Activated CD8-positive, alpha-beta T cell treated with anti-CD3 and anti-CD28 coated beads, Interleukin-2, amount 10 ng/mL, durations not matched to agents 7 days and 5 days (primary cell): ENCODE data around the gene CC2D2B. TPM values are rescaled to one million over a fixed set of nuclear protein-coding genes. Genes with fewer than 3 reads are reported as not detected.
A peak's percentile ranks its signal among the peaks of the same experiment; 100 is the strongest.

ENCODE experiments used
- ATAC-seq: fragments of 150-1000 bp; cut with Tn5 transposase; one replicate; pipeline ENCODE4 v1.10.0; 2021; ENCODE audit warnings: moderate library complexity
- CTCF ChIA-PET: fragments of 350-600 bp; sonication (Branson Sonifier 250); formaldehyde crosslinking; loops from one replicate; lab custom pipeline; 2021; ENCODE audit warnings: antibody characterized with exemption; lab: Charles Lee
- POLR2A ChIA-PET: fragments of 350-600 bp; sonication (Branson Sonifier 250); formaldehyde crosslinking; loops from one replicate; lab custom pipeline; 2021; ENCODE audit warnings: antibody characterized with exemption; lab: Charles Lee
- DNase-seq: peaks from one replicate; pipeline ENCODE4 v3.0.0-alpha.2; 2020
- H3K27ac Mint-ChIP-seq: one replicate; pipeline ENCODE4 v1.8.0; 2021; ENCODE audit warnings: mild to moderate bottlenecking, mixed read lengths
- H3K27me3 Mint-ChIP-seq: one replicate; pipeline ENCODE4 v1.8.0; 2021; ENCODE audit warnings: low read depth, mixed read lengths
- H3K36me3 Mint-ChIP-seq: one replicate; pipeline ENCODE4 v1.8.0; 2021; ENCODE audit warnings: low read depth, mixed read lengths
- H3K4me1 Mint-ChIP-seq: one replicate; pipeline ENCODE4 v1.8.0; 2021; ENCODE audit warnings: low read depth, mixed read lengths
- H3K4me3 Mint-ChIP-seq: one replicate; pipeline ENCODE4 v1.8.0; 2021; ENCODE audit warnings: mild to moderate bottlenecking, mixed read lengths
- H3K9me3 Mint-ChIP-seq: one replicate; pipeline ENCODE4 v1.8.0; 2022; ENCODE audit warnings: mixed read lengths; ENCODE audit not compliant: insufficient read depth
- total RNA-seq, 2 experiments: library from RNA; stranded (reverse); gene quantifications; one replicate each; pipeline ENCODE4 v1.2.3, GENCODE V29; 2021

The CC2D2B gene, protein sequence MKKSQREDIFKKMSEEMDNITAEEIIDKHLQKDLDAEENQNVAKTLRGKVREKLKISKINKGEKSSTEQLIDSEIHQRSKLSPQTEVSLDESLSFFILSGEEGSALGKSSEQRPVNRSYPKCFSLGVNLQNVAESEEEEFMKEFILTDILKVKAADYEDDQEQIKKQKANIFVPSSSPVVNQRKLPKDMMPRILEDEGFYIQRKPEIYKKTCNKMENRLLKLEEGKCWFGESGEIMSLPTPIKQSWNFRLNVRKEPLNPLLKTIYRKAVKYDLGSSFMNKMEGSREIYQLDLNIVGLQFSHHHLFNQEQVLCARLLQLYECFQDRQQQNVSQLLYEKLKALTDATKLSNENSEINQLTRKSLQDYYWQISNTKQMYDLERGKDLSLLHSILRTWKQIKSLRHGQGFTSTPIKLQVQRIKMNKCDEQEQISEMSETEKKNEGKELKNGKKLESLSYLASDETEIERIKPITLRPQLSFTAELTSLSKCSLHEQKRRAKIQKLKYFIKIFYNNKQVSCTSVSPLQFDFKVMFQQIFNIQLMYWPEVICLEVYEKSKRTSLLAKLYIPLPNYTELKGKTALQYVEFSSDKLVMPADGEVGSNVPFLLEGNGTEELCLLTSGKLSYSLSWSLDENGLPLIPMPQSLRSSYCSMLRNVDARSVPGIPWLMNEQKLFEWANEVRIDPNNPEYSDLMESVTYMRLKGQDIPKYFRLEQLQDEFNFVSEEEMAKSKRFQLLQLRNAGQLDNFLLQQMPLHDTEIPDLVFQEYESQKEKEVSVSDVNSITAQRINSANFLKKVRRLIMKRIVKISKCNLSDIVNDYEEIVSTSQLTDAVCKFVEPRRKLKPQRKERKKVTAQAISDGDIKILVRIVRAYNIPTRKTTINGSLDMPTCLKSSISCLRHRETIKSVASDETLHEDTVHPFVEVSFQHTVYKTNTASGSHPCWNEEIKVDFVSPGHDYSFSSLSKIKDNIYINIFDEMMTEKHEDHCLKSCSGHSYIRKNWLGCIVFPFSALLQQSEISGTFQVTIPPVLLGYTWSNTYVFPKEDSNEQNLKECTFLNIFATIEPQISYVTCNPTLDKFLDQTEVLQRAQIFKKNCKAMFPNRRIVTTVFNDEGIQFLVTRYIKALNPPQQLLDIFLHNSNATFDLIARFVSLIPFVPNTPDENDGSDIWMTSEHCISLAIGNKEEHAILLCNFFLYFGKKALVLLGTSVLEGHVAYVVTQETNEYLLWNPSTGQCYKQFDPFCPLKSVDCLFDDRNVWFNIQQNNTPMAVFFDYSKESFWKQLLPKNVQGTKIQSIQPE (N-terminal part only)
- total RNA-seq, result under 1 TPM; 0.21 to 0.34 TPM

DNA sequence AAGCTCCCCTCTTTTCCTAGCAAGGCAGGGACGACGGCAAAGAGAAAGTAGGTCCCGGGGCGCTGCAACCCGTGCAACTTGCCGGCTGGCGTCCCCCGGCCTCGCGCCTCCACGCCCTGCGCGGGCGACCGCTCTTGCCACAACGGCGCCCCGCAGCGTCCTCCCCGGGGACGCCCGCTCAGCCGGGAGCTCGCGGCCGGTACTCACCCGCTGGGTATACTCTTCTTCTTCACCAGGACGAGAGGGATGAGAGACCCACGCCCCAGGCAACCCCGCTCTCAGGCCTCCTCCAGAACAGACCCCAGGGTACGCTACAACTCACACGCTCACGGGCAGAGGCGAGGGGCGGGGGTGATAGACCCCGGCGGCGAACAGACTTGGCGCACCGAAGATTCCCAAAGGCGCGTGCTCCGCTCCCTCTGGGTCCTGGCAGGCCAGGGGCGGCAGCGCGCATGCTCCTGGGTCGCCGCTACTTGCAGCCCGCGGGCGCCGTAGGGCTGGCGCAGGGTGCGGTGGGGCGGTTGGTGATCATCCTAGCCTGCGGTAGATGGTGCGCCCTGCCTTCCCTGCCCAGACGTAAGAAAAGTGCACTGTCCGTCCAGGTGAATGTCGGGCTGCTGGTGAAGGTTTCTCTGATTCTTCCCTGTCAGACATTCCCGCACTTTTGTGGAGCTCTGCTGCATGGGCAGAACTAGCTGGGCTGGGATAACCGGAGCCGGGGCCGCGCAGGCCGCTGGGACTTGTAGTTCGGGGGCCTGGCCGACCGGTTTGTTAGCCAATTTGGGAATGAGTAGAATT, at the start of gene CC2D2B:
Gene CC2D2B, plus strand, starts transcription at position 520 of the 798 bp plus-strand sequence. CDS start 3,349 bp downstream, outside the sequence.
- ATAC-seq (peak; percentile 90), DNase-seq (peak; percentile 73)
- ChIA-PET CTCF (interaction anchor here (0.6 to 2.5 kb wide), 15 partner anchors 36 to 411 kb away, joined by 3 to 9 read pairs (median 3); partner anchors contain the start of genes TCTN3 and ZNF518A), POLR2A (interaction anchor here (0.5 to 1.2 kb wide), 5 partner anchors 37 to 214 kb away, joined by 3 to 6 read pairs (median 3); partner anchors contain the start of gene TCTN3)
- Mint-ChIP-seq H3K4me3 (peak within 1 kb of the TSS; percentile 85), H3K36me3 (peaks cover 11% of the 10 kb centered on the region), H3K4me1 (peaks cover 13% of the 10 kb centered on the region), H3K27me3 (peaks cover 13% of the 10 kb centered on the region), H3K27ac (peak within 1 kb of the TSS; percentile 87), H3K9me3 (no peaks in the 10 kb centered on the region)

DNA sequence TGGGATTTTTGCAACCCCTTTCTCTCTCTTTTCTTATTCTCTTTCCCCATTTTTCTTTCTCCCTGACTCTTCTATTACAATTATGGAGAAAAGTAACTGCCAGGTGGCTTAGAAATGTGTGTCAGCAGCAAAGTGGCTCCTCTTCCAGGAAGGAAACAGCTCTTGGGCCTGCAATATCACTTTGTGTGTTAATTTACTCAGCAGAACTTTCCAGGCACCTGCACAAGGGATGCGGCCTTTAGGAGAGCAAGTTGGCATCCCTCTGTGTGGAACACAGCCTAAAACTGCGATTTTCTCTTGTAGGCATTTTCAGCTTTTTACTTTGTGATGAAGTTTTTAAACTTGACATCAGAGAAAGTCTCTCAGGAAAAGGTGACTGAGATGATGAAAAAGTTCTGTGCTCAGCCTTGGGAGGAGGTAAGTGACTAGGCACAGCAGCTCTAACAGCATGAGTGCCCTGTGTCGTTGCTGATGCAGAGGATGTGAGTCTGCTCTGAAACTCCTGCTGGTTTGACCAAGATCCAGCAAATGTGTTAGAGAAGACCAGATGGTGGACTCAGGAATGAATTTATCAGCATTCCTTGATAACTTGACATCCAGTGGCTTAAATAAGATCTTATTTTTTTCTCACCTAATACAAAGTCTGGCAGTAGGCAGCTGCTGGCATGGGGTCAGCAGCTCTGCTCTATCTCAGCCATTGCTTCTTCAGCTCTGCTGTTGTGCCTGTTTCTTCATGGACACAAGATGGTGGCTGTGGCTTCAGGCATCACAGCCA, 47.4 kb upstream of the CC2D2B start:
- peaks cover 3% of the 10 kb centered on the region for H3K27me3 Mint-ChIP-seq
- peaks cover 15% of the 10 kb centered on the region for H3K4me1 Mint-ChIP-seq
- CTCF ChIA-PET, result interaction anchor here (1.1 to 10.0 kb wide), 5 partner anchors 11 to 171 kb away, joined by 3 to 185 read pairs (median 4); partner anchors contain the start of genes CC2D2B and TCTN3
- peaks cover 7% of the 10 kb centered on the region for H3K36me3 Mint-ChIP-seq
- no peaks in the 10 kb centered on the region for H3K9me3 Mint-ChIP-seq
- ATAC-seq, result no peak
- H3K4me3 Mint-ChIP-seq, result no peak overlapping the region
- DNase-seq, result no peak
- H3K27ac Mint-ChIP-seq, result no peak overlapping the region
- POLR2A ChIA-PET, result interaction anchor here (0.8 to 1.1 kb wide), 2 partner anchors 14 to 166 kb away, joined by 3 to 5 read pairs; partner anchors contain the start of gene TCTN3

DNA sequence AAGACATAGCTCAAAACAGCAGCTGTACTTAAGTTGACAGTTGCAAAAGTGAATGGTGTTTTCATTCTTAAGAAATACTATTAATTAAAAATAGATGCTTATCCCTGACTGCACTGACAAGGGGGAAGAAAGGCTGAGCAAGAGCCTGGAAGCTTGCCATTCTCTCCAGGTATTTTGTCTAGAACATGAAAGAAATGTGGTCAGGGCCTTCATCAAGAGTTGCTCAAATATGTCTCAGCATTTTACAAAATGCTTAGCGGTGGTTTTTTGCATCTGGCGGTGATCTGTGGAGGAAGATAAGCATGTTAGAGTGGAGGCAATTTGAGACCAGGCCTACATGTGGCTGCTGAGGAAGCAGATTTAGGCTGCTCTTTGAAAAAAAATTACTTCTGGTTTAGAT, 46.4 kb upstream of the CC2D2B start:
- DNase-seq (no peak), ATAC-seq (no peak)
- no peak overlapping the region for H3K27ac Mint-ChIP-seq
- no peak overlapping the region for H3K4me3 Mint-ChIP-seq
- no peaks in the 10 kb centered on the region for H3K9me3 Mint-ChIP-seq
- POLR2A ChIA-PET, result interaction anchor here (1.1 kb wide), 1 partner anchor 15 kb away, joined by 5 read pairs; no protein-coding TSS in a partner anchor
- H3K4me1 Mint-ChIP-seq, result peaks cover 20% of the 10 kb centered on the region
- peaks cover 2% of the 10 kb centered on the region for H3K36me3 Mint-ChIP-seq
- no peaks in the 10 kb centered on the region for H3K27me3 Mint-ChIP-seq
- CTCF ChIA-PET, result interaction anchor here (1.1 to 10.0 kb wide), 4 partner anchors 12 to 172 kb away, joined by 3 to 185 read pairs (median 20); partner anchors contain the start of gene TCTN3

DNA sequence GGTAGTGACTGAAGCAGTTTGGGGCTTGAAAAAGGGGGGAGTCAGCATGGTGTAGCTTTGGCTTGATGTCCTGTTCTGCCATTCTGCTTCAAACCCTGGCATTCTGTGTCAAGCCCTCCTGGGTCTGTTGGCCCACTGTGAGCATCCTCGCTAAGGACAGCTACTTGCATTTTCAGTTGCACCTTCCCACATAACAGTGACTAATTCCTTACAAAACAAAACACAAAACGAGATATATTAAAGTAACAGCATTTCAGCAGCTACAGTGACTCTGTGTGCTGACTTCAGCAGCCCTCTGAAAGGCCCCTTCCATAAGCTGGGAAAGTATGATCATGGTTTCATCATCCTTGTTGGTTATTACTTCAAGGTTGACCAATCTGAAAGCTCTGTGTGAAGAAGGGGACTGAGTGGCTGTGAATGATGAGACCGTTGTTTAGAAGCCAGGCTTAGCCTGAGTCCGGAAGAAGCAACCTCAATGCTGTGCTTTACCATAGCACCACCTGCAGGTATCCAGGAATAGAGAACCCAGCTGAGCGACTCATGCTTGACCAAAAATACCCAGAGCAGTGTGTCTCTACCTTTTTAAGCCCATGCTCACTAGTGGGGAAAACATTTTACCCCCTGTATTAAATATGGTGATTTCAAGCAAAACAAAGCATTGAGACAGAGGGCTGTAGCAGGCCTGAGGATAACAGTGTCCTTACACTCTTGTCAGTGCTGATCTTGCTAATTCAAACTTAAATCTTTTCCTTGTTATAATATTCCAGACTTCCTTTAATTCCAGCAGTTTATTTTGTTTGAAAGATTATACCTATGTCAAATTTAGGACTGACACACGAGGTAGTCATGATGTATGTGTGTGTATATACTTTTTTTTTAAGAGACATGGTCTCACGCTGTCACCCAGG, 42.6 kb upstream of the CC2D2B start:
- Mint-ChIP-seq H3K36me3 (peaks cover 9% of the 10 kb centered on the region), H3K27me3 (no peaks in the 10 kb centered on the region), H3K27ac (peak overlapping the region; percentile 74), H3K4me3 (no peak overlapping the region), H3K9me3 (no peaks in the 10 kb centered on the region), H3K4me1 (peaks cover 36% of the 10 kb centered on the region)
- DNase-seq (peak; percentile 72), ATAC-seq (peak; percentile 90)
- POLR2A ChIA-PET, result interaction anchor here (0.9 to 2.5 kb wide), 4 partner anchors 22 to 171 kb away, joined by 3 to 31 read pairs (median 6); partner anchors contain the start of genes ENTPD1 and TCTN3
- CTCF ChIA-PET, result interaction anchor here (0.6 to 10.0 kb wide), 56 partner anchors 9 to 433 kb away, joined by 3 to 249 read pairs (median 4); partner anchors contain the start of genes ALDH18A1, CC2D2B, ENTPD1 and TCTN3

DNA sequence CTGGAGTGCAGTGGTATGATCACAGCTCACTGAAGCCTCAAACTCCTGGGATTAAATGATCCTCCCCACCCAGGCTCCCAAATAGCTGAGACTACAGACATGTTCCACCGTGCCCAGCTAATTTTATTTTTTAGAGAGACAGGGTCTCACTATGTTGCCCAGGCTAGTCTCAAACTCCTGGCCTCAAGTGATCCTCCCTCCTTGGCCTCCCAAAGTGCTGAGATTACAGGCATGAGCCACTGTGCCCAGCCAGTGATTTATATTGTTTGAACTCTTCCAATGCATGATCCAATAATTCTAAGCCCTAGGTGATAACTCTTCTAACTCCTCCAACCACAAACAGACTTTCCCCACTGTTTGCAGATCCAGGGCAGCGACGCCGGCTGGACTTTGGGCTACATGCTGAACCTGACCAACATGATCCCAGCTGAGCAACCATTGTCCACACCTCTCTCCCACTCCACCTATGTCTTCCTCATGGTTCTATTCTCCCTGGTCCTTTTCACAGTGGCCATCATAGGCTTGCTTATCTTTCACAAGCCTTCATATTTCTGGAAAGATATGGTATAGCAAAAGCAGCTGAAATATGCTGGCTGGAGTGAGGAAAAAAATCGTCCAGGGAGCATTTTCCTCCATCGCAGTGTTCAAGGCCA, 41.8 kb upstream of the CC2D2B start:
- POLR2A ChIA-PET, result interaction anchor here (1.2 to 2.5 kb wide), 2 partner anchors 110 to 172 kb away, joined by 3 to 31 read pairs; partner anchors contain the start of genes ENTPD1 and TCTN3
- Mint-ChIP-seq H3K27ac (no peak overlapping the region), H3K36me3 (peaks cover 11% of the 10 kb centered on the region)

DNA sequence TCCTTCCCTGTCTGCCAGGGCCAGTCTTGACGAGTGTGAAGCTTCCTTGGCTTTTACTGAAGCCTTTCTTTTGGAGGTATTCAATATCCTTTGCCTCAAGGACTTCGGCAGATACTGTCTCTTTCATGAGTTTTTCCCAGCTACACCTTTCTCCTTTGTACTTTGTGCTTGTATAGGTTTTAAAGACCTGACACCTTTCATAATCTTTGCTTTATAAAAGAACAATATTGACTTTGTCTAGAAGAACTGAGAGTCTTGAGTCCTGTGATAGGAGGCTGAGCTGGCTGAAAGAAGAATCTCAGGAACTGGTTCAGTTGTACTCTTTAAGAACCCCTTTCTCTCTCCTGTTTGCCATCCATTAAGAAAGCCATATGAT, 41.3 kb upstream of the CC2D2B start:
- DNase-seq (no peak), ATAC-seq (no peak)
- H3K27ac Mint-ChIP-seq, result no peak overlapping the region
- ChIA-PET CTCF (interaction anchor here (2.9 to 10.0 kb wide), 4 partner anchors 17 to 178 kb away, joined by 35 to 249 read pairs (median 112); partner anchors contain the start of gene TCTN3), POLR2A (no interaction called here)
- no peak overlapping the region for H3K4me3 Mint-ChIP-seq
- no peaks in the 10 kb centered on the region for H3K27me3 Mint-ChIP-seq
- peaks cover 11% of the 10 kb centered on the region for H3K36me3 Mint-ChIP-seq
- peaks cover 36% of the 10 kb centered on the region for H3K4me1 Mint-ChIP-seq
- no peaks in the 10 kb centered on the region for H3K9me3 Mint-ChIP-seq

More for the DNA sequence above, 41.8 kb upstream of the CC2D2B start:
- DNase-seq (no peak), ATAC-seq (no peak)
- Mint-ChIP-seq H3K9me3 (no peaks in the 10 kb centered on the region), H3K27me3 (no peaks in the 10 kb centered on the region), H3K4me1 (peaks cover 36% of the 10 kb centered on the region), H3K4me3 (no peak overlapping the region)
- CTCF ChIA-PET, result interaction anchor here (0.6 to 10.0 kb wide), 36 partner anchors 8 to 434 kb away, joined by 3 to 249 read pairs (median 4); partner anchors contain the start of genes ALDH18A1, ENTPD1 and TCTN3

DNA sequence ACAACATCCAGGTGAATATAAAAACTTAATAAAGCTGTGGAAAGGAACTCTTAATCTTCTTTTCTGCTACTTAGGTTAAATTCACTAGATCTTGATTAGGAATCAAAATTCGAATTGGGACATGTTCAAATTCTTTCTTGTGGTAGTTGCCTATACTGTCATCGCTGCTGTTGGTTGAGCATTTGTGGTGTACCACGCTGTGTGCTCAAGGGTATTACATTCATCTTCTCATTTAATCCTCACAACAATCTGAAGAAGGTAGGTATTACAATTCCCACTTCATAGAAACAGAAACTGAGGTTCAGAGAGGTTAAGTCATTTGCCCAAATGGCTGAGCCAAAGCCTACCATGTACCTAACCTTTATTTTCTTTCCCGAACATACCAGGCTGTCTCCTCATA, 39.9 kb upstream of the CC2D2B start:
- Mint-ChIP-seq H3K27ac (peak overlapping the region; percentile 2), H3K27me3 (no peaks in the 10 kb centered on the region), H3K4me3 (no peak overlapping the region), H3K36me3 (peaks cover 19% of the 10 kb centered on the region), H3K9me3 (no peaks in the 10 kb centered on the region), H3K4me1 (peaks cover 36% of the 10 kb centered on the region)
- POLR2A ChIA-PET, result interaction anchor here (0.6 to 0.7 kb wide), 2 partner anchors 53 to 163 kb away, joined by 3 read pairs; no protein-coding TSS in a partner anchor
- CTCF ChIA-PET, result interaction anchor here (5.5 to 10.0 kb wide), 2 partner anchors 27 to 175 kb away, joined by 185 to 249 read pairs; partner anchors contain the start of gene TCTN3
- DNase-seq (peak; percentile 37), ATAC-seq (peak; percentile 65)

DNA sequence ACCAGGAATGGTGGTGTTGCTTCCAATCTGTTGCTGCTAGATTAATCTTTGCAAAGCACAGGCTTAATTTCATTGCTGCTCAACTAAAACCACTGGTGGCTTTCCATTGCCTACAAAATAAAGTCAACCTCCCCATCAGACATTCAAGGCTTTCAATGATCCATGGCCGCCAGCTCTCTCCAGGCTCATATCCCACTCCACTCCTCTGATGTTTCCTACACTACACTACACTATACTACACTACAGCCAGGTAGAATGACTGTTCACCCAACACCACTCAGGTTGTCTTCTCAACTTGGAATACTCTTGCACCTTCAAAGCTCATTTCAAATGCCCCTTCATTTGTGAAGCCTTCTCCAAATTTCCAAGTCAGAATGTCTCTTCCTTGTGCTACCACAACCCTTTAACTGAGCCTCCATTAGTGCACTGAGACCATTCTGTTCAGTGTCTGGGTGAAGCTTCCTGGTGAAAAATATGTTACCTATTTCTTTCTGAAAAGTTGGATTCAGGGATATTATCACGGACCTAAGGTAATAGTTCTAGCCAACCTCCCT, 35.5 kb upstream of the CC2D2B start:
- POLR2A ChIA-PET, result no interaction called here
- H3K27ac Mint-ChIP-seq, result no peak overlapping the region
- no peaks in the 10 kb centered on the region for H3K27me3 Mint-ChIP-seq
- peaks cover 47% of the 10 kb centered on the region for H3K36me3 Mint-ChIP-seq
- CTCF ChIA-PET, result interaction anchor here (0.7 to 6.0 kb wide), 3 partner anchors 30 to 178 kb away, joined by 3 to 60 read pairs (median 3); partner anchors contain the start of genes CC2D2B and TCTN3
- ATAC-seq (no peak), DNase-seq (no peak)
- H3K4me1 Mint-ChIP-seq, result peaks cover 15% of the 10 kb centered on the region
- H3K9me3 Mint-ChIP-seq, result no peaks in the 10 kb centered on the region
- H3K4me3 Mint-ChIP-seq, result no peak overlapping the region
